CD14-positive monocyte (primary cell): ENCODE measurements around the gene ANKRD60. TPM values are rescaled to one million over a fixed set of nuclear protein-coding genes. Genes with fewer than 3 reads are reported as not detected.

Experiments
- DNase-seq, 3 donors: peaks; one replicate each; pipeline ENCODE4 v3.0.0-alpha.2; 2011 to 2022
- H2AFZ ChIP-seq: 2 replicates; pipeline ENCODE4 v1.6.0; 2012; ENCODE audit warnings: mild to moderate bottlenecking, low read depth, low read length, inconsistent platforms; ENCODE audit not compliant: insufficient read depth, poor library complexity, severe bottlenecking
- H3K27ac ChIP-seq, 2 donors: 1 replicate in 1 of 2; 2 replicates in 1 of 2; pipeline ENCODE4 v1.5.1; 2012 to 2013; ENCODE audit warnings: low read length in 2 of 2, control low read depth in 1 of 2, inconsistent platforms in 1 of 2, low read depth in 1 of 2, mild to moderate bottlenecking in 1 of 2
- H3K27me3 ChIP-seq, 2 donors: one replicate each; pipeline versions ENCODE4 v1.6.0 to v1.6.1; 2011 to 2013; ENCODE audit warnings: low read length in 2 of 2; ENCODE audit not compliant: control insufficient read depth in 2 of 2, insufficient read depth in 2 of 2
- H3K36me3 ChIP-seq, 2 donors: replicated peaks in 1 of 2; 1 replicate in 1 of 2; 2 replicates in 1 of 2; pipeline versions ENCODE4 v1.5.1 to v1.6.1; 2012 to 2013; ENCODE audit warnings: low read length in 2 of 2, control low read depth in 1 of 2, inconsistent platforms in 1 of 2, mild to moderate bottlenecking in 1 of 2; ENCODE audit not compliant: insufficient read depth in 2 of 2, control insufficient read depth in 1 of 2
- H3K4me1 ChIP-seq, 2 donors: 1 replicate in 1 of 2; 2 replicates in 1 of 2; pipeline versions ENCODE4 v1.5.1 to v1.6.1; 2012 to 2013; ENCODE audit warnings: low read length in 2 of 2, control low read depth in 1 of 2, inconsistent platforms in 1 of 2, mild to moderate bottlenecking in 1 of 2, moderate library complexity in 1 of 2; ENCODE audit not compliant: insufficient read depth in 2 of 2, control insufficient read depth in 1 of 2
- H3K4me2 ChIP-seq: replicated peaks from 2 replicates; pipeline ENCODE3; 2012; ENCODE audit warnings: low read length, moderate library complexity, mild to moderate bottlenecking; ENCODE audit not compliant: poor library complexity, severe bottlenecking; ENCODE audit errors: extremely low read depth
- H3K4me3 ChIP-seq, 3 experiments: fragments of 200-600 bp in 1 of 3; sonication (generic) in 1 of 3; replicated peaks in 1 of 3; 1 replicate in 2 of 3; 2 replicates in 1 of 3; pipeline ENCODE4 v1.5.1; 2011 to 2013; ENCODE audit warnings: low read length in 3 of 3, mild to moderate bottlenecking in 3 of 3, control low read depth in 2 of 3, low read depth in 2 of 3, inconsistent platforms in 1 of 3, moderate library complexity in 1 of 3
- H3K79me2 ChIP-seq: 2 replicates; pipeline ENCODE4 v1.6.0; 2012; ENCODE audit warnings: mild to moderate bottlenecking, control low read depth, inconsistent platforms, low read length, moderate library complexity; ENCODE audit not compliant: insufficient read depth
- H3K9ac ChIP-seq: 2 replicates; pipeline ENCODE4 v1.6.0; 2017; ENCODE audit warnings: low read length, mild to moderate bottlenecking; ENCODE audit not compliant: insufficient read depth, poor library complexity, severe bottlenecking
- H3K9me3 ChIP-seq, 2 donors: replicated peaks in 1 of 2; 1 replicate in 1 of 2; 2 replicates in 1 of 2; pipeline versions ENCODE4 v1.5.1 to v1.6.1; 2012 to 2013; ENCODE audit warnings: low read length in 2 of 2, control low read depth in 1 of 2; ENCODE audit not compliant: control insufficient read depth in 1 of 2, insufficient read depth in 1 of 2
- H4K20me1 ChIP-seq: 2 replicates; pipeline ENCODE4 v1.6.0; 2012; ENCODE audit warnings: mild to moderate bottlenecking, low read length, control low read depth, moderate library complexity; ENCODE audit not compliant: insufficient read depth
- H3K27ac Mint-ChIP-seq, 7 donors: one replicate each; pipeline ENCODE4 v1.8.0; 2020; ENCODE audit warnings: mild to moderate bottlenecking in 7 of 7, mixed read lengths in 7 of 7, moderate library complexity in 6 of 7, inconsistent platforms in 2 of 7
- H3K27me3 Mint-ChIP-seq, 3 donors: one replicate each; pipeline ENCODE4 v1.8.0; 2021 to 2022; ENCODE audit warnings: low read depth in 3 of 3, mild to moderate bottlenecking in 3 of 3, mixed read lengths in 3 of 3, moderate library complexity in 3 of 3, inconsistent platforms in 1 of 3
- H3K36me3 Mint-ChIP-seq, 2 donors: one replicate each; pipeline ENCODE4 v1.8.0; 2020; ENCODE audit warnings: mixed read lengths in 2 of 2, inconsistent platforms in 1 of 2, mild to moderate bottlenecking in 1 of 2
- H3K4me1 Mint-ChIP-seq: one replicate; pipeline ENCODE4 v1.8.0; 2020; ENCODE audit warnings: mild to moderate bottlenecking, mixed read lengths
- H3K4me3 Mint-ChIP-seq, 2 donors: one replicate each; pipeline ENCODE4 v1.8.0; 2020; ENCODE audit warnings: mild to moderate bottlenecking in 2 of 2, mixed read lengths in 2 of 2, moderate library complexity in 1 of 2
- H3K9me3 Mint-ChIP-seq, 7 donors: one replicate each; pipeline ENCODE4 v1.8.0; 2020 to 2022; ENCODE audit warnings: mixed read lengths in 7 of 7, mild to moderate bottlenecking in 6 of 7, moderate library complexity in 6 of 7, inconsistent platforms in 2 of 7
- CTCF ChIP-seq: fragments of 200-600 bp; IDR thresholded peaks from one replicate; pipeline ENCODE4 v1.8.0; 2022; ENCODE audit warnings: antibody characterized with exemption, mild to moderate bottlenecking
- WGBS: methylation state at CpG from one replicate; pipeline ENCODE4 v1.1.5; 2013; ENCODE audit warnings: missing lambda C conversion rate; ENCODE audit not compliant: insufficient coverage; 5-methylcytosine and 5-hydroxymethylcytosine counted together
- intact Hi-C, 2 donors: fragments of 100-400 bp; cut with micrococcal nuclease; formaldehyde crosslinking; loops; one replicate each; pipeline versions ENCODE4 v1.15.0 to v1.15.1; 2023
- polyA plus RNA-seq, 3 donors: library from polyadenylated mRNA; depleted of rRNA in 1 of 3; unstranded in 2 of 3; stranded (reverse) in 1 of 3; fragments of 300-500 nt in 2 of 3; fragments of >200 nt in 1 of 3; fragmentation: Illumina TruSeq in 2 of 3; gene quantifications; 1 replicate in 2 of 3; 2 replicates in 1 of 3; pipeline ENCODE4 v1.2.3, GENCODE V29; 2012 to 2021

ANKRD60 gene
- polyA plus RNA-seq, 3 donors = not detected

GRCh38 chr20:58195047-58195446, 33.4 kb downstream of the ANKRD60 start:
- no peaks in the 10 kb centered on the region for H3K4me1 ChIP-seq
- no peaks in the 10 kb centered on the region for H3K36me3 Mint-ChIP-seq
- DNase-seq = no peak
- no peak overlapping the region for H3K27ac Mint-ChIP-seq
- peaks cover 0 to 3% of the 10 kb centered on the region in 2 donors for H3K9me3 ChIP-seq
- no peaks in the 10 kb centered on the region for H3K4me1 Mint-ChIP-seq
- H3K79me2 ChIP-seq = no peaks in the 10 kb centered on the region
- H3K27ac ChIP-seq = no peak overlapping the region
- intact Hi-C loops = no loop called here
- peaks cover 4 to 6% (median 5%) of the 10 kb centered on the region in 3 donors for H3K27me3 Mint-ChIP-seq
- no peaks in the 10 kb centered on the region for H3K36me3 ChIP-seq
- no peaks in the 10 kb centered on the region for H4K20me1 ChIP-seq
- no peak overlapping the region for H3K4me2 ChIP-seq
- no peak overlapping the region for H3K4me3 ChIP-seq
- H3K27me3 ChIP-seq = no peaks in the 10 kb centered on the region
- H3K9ac ChIP-seq = no peak overlapping the region
- H3K4me3 Mint-ChIP-seq = no peak overlapping the region
- peaks cover 0 to 7% (median 2%) of the 10 kb centered on the region in 7 donors for H3K9me3 Mint-ChIP-seq
- 100% methylated on average over 4 of the region's 6 CpGs for WGBS
- no peak overlapping the region for H2AFZ ChIP-seq
- TF ChIP-seq CTCF = no peak

GRCh38 chr20:58194175-58194791, 34.2 kb downstream of the ANKRD60 start:
- Histone ChIP-seq H3K9me3 (peaks cover 0 to 3% of the 10 kb centered on the region in 2 donors), H3K4me1 (no peaks in the 10 kb centered on the region), H3K36me3 (no peaks in the 10 kb centered on the region), H3K4me2 (no peak overlapping the region), H3K27ac (no peak overlapping the region), H2AFZ (no peak overlapping the region), H4K20me1 (no peaks in the 10 kb centered on the region), H3K9ac (no peak overlapping the region), H3K4me3 (no peak overlapping the region), H3K27me3 (no peaks in the 10 kb centered on the region), H3K79me2 (no peaks in the 10 kb centered on the region)
- Mint-ChIP-seq H3K4me3 (no peak overlapping the region), H3K4me1 (no peaks in the 10 kb centered on the region), H3K27me3 (peaks cover 5 to 9% (median 6%) of the 10 kb centered on the region in 3 donors), H3K9me3 (peaks cover 0 to 7% (median 4%) of the 10 kb centered on the region in 7 donors), H3K36me3 (no peaks in the 10 kb centered on the region), H3K27ac (peak overlapping the region in 1 of 7 donors; percentile 62)
- TF ChIP-seq CTCF = no peak
- DNase-seq = no peak
- intact Hi-C loops = no loop called here
- WGBS = 91% methylated on average over 6 of the region's 7 CpGs
